Suprapubic skin (tissue), 4 donors: ENCODE results near the gene CAMTA1. TPM values are rescaled to one million over a fixed set of nuclear protein-coding genes. Genes with fewer than 3 reads are reported as not detected.

Source experiments
- DNase-seq, 2 donors: peaks; one replicate each; pipeline ENCODE4 v3.0.0-alpha.2; 2019; ENCODE audit warnings: low spot score in 2 of 2
- H3K27ac ChIP-seq: fragments of 200-600 bp; sonication (generic); one replicate; pipeline ENCODE4 v1.5.1; 2019
- H3K27me3 ChIP-seq: fragments of 200-600 bp; sonication (generic); one replicate; pipeline ENCODE4 v1.5.1; 2019
- H3K36me3 ChIP-seq: fragments of 200-600 bp; sonication (generic); one replicate; pipeline ENCODE4 v1.5.1; 2019
- H3K4me1 ChIP-seq: fragments of 200-600 bp; sonication (generic); one replicate; pipeline ENCODE4 v1.5.1; 2019
- H3K4me3 ChIP-seq: fragments of 200-600 bp; sonication (generic); one replicate; pipeline ENCODE4 v1.5.1; 2019; ENCODE audit warnings: mild to moderate bottlenecking
- H3K9me3 ChIP-seq: fragments of 200-600 bp; sonication (generic); one replicate; pipeline ENCODE4 v1.5.1; 2019
- CTCF ChIP-seq, 2 donors: fragments of 200-600 bp in 1 of 2; fragments of 450-650 bp in 1 of 2; sonication (generic) in 1 of 2; IDR thresholded peaks; one replicate each; pipeline ENCODE4 v1.5.1; 2016 to 2019; ENCODE audit warnings: antibody characterized with exemption in 2 of 2, mild to moderate bottlenecking in 1 of 2, moderate library complexity in 1 of 2
- EP300 ChIP-seq: sonication (generic); formaldehyde crosslinking; IDR thresholded peaks from one replicate; pipeline ENCODE4 v1.6.1; 2017; ENCODE audit warnings: antibody characterized with exemption
- POLR2A ChIP-seq, 2 donors: fragments of 450-650 bp; IDR thresholded peaks; one replicate each; pipeline ENCODE4 v1.6.1; 2017; ENCODE audit warnings: antibody characterized with exemption in 2 of 2, mild to moderate bottlenecking in 2 of 2, moderate library complexity in 2 of 2
- POLR2AphosphoS5 ChIP-seq, 3 donors: sonication (generic); formaldehyde crosslinking; IDR thresholded peaks; one replicate each; pipeline ENCODE4 v1.6.1; 2017; ENCODE audit warnings: antibody characterized with exemption in 3 of 3
- whole genome bisulfite sequencing: methylation state at CpG from one replicate; pipeline ENCODE4 v1.1.5; 2018; 5-methylcytosine and 5-hydroxymethylcytosine counted together
- total RNA-seq, 4 donors: library from RNA; depleted of rRNA; stranded (reverse); fragments of >200 nt; gene quantifications; one replicate each; pipeline ENCODE4 v1.1.0, GENCODE V29; 2016

The CAMTA1 gene
- total RNA-seq, 4 donors from 2014 or later = 40.4 to 54.1 (median 46.6) TPM

- 85% methylated on average over 13 of the region's 13 CpGs for WGBS
- Histone ChIP-seq H3K4me3 (no peak overlapping the region), H3K36me3 (no peaks in the 10 kb centered on the region), H3K27ac (no peak overlapping the region), H3K27me3 (peaks cover 20% of the 10 kb centered on the region), H3K4me1 (no peaks in the 10 kb centered on the region), H3K9me3 (no peaks in the 10 kb centered on the region)
- DNase-seq = no peak
- TF ChIP-seq POLR2A (IDR thresholded peaks at IDR 0.05) (no peak), POLR2AphosphoS5 (IDR thresholded peaks at IDR 0.05) (no peak)
Measured at GRCh38 chr1:7248549-7249199, 463.4 kb downstream of the CAMTA1 start.

GRCh38 chr1:7249516-7249915 is 464.3 kb downstream of the CAMTA1 start:
- Histone ChIP-seq H3K4me3 (no peak overlapping the region), H3K36me3 (no peaks in the 10 kb centered on the region), H3K9me3 (no peaks in the 10 kb centered on the region), H3K27me3 (peaks cover 20% of the 10 kb centered on the region), H3K4me1 (no peaks in the 10 kb centered on the region), H3K27ac (no peak overlapping the region)
- 70% methylated on average over 3 of the region's 3 CpGs for WGBS
- no peak for DNase-seq
- TF ChIP-seq CTCF (IDR thresholded peaks at IDR 0.05) = no peak
- TF ChIP-seq POLR2A (IDR thresholded peaks at IDR 0.05) = no peak
- TF ChIP-seq EP300 = no peak
- TF ChIP-seq POLR2AphosphoS5 (IDR thresholded peaks at IDR 0.05) = no peak

GRCh38 chr1:7250176-7250575 is 464.9 kb downstream of the CAMTA1 start:
- peaks cover 20% of the 10 kb centered on the region for H3K27me3 ChIP-seq
- no peak overlapping the region for H3K4me3 ChIP-seq
- no peak for TF ChIP-seq POLR2AphosphoS5 (IDR thresholded peaks at IDR 0.05)
- no peak for TF ChIP-seq CTCF (IDR thresholded peaks at IDR 0.05)
- TF ChIP-seq POLR2A (IDR thresholded peaks at IDR 0.05) = no peak
- TF ChIP-seq EP300 = no peak
- H3K36me3 ChIP-seq = no peaks in the 10 kb centered on the region
- WGBS = 90% methylated on average over 10 of the region's 10 CpGs
- H3K27ac ChIP-seq = no peak overlapping the region
- no peak for DNase-seq
- H3K9me3 ChIP-seq = no peaks in the 10 kb centered on the region
- no peaks in the 10 kb centered on the region for H3K4me1 ChIP-seq

- Histone ChIP-seq H3K9me3 (no peaks in the 10 kb centered on the region), H3K27me3 (peaks cover 16% of the 10 kb centered on the region), H3K27ac (no peak overlapping the region), H3K4me3 (no peak overlapping the region), H3K4me1 (no peaks in the 10 kb centered on the region), H3K36me3 (no peaks in the 10 kb centered on the region)
- no peak for TF ChIP-seq POLR2AphosphoS5 (IDR thresholded peaks at IDR 0.05)
- no peak for TF ChIP-seq CTCF (IDR thresholded peaks at IDR 0.05)
- no peak for TF ChIP-seq EP300
- TF ChIP-seq POLR2A (IDR thresholded peaks at IDR 0.05) = no peak
- no peak for DNase-seq
- WGBS = 66% methylated on average over 22 of the region's 22 CpGs
Measured at GRCh38 chr1:7250597-7251453, 465.6 kb downstream of the CAMTA1 start.

GRCh38 chr1:7251454-7251800 is 466.2 kb downstream of the CAMTA1 start:
- H3K9me3 ChIP-seq = no peaks in the 10 kb centered on the region
- WGBS = 79% methylated on average over 6 of the region's 10 CpGs
- TF ChIP-seq POLR2AphosphoS5 (IDR thresholded peaks at IDR 0.05) (no peak), POLR2A (IDR thresholded peaks at IDR 0.05) (no peak), EP300 (no peak), CTCF (IDR thresholded peaks at IDR 0.05) (no peak)
- DNase-seq = no peak
- H3K4me3 ChIP-seq = no peak overlapping the region
- H3K36me3 ChIP-seq = no peaks in the 10 kb centered on the region
- H3K27ac ChIP-seq = no peak overlapping the region
- peaks cover 14% of the 10 kb centered on the region for H3K27me3 ChIP-seq
- no peaks in the 10 kb centered on the region for H3K4me1 ChIP-seq
